NCI-H460 (cell line): Measurements from ENCODE around the gene PSD4. TPM values are rescaled to one million over a fixed set of nuclear protein-coding genes. Genes with fewer than 3 reads are reported as not detected.

Source experiments
- DNase-seq: peaks from one replicate; pipeline ENCODE4 v3.0.0-alpha.2; 2016; ENCODE audit warnings: low read depth; ENCODE audit errors: extremely low read depth
- total RNA-seq: library from RNA; depleted of rRNA; stranded (reverse); fragments of >200 nt; shearing (Covaris generic); gene quantifications from 2 replicates; pipeline ENCODE4 v1.2.3, GENCODE V29; 2014

Gene PSD4
- total RNA-seq, 1 experiment from 2014 or later: 0.64 TPM

DNA sequence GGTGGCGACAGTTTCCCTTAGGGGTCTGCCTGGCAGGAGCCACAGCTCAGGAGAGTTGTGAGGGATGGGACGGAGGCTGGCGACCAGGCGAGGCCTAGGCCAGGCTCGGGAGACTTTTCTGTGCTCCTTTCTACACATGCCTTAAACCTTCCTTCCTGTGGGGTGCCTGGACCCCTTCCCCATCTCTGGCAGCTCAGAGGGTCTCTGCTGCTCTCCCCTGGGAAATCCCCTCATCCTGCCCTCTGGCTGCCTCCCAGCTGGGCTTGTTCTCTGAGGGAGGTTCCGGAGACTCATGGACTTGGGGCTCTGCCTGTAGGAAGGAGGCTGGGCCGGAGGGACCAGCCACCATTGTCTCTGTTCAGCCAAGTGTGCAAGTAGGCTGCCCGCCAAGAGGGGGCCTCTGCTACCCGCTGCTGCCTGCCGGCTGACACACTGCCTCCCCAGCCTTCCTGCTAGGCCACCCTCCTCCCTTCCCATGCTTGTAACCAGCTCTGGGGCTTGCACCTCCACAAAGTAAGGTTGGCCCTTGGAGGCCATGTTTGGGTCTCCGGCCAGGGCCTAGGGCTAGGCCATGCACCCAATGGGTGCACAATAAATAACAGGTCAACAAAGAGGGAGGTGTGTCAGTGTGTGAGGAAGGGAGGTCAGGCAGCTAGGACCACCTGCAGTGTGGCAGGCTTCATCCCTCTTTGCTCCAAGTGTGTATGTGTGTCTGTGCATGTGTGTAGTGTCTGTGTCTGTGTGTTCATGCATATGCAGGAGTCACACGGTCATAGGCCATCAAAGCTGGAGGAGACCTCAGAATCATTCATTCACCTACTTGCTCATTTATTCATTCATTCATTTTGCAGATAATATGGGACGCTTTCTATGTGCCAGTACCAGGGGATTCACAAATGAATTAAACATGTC is 28.8 kb downstream of the PSD4 start:
- DNase-seq: no peak

DNA sequence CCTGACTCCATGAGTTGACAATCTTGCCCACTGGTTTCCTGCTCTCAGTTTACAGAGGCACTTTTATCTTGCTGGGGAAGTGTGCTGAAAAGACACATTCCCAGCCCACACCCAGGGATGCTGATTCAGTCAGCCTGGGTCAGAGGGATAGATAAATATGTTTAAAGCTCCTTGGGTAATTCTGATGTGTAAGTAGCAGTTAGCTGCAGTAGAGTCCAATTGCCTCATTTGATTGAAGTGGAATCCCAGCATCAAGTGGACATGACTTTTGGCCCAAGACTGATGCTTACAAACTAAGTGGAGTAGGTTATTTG is 29.4 kb downstream of the PSD4 start:
- DNase-seq: no peak

DNA sequence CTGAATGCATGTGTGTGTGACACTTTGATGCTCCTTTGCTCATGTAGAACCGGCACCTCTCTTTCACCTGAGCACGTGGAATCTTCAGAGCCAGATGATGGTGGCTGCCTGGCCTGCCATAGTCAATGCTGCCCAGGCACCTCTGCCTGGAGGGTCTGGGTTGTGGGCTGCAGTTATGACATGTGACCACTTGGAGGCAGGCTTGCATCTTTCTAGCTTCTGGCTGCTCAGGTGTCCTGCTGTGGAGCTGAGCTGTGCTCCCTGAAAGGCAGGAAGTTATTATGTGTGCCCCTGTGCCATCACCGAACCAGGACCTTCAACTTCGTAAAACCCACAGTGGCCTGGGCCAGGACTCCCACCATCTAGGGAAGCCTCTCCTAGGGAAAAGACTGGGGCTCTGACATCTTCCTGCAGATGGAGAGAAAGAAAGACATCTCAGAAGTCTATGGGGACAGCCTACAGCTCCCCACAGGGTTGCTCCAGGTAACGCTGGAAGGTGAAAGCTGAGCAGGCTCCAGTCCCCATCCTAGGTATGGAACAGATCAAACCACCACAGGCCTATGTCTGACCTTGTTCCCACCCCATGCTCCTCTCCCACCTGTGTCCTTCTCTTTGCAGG is 30.2 kb downstream of the PSD4 start:
- DNase-seq: peak; percentile 72

DNA sequence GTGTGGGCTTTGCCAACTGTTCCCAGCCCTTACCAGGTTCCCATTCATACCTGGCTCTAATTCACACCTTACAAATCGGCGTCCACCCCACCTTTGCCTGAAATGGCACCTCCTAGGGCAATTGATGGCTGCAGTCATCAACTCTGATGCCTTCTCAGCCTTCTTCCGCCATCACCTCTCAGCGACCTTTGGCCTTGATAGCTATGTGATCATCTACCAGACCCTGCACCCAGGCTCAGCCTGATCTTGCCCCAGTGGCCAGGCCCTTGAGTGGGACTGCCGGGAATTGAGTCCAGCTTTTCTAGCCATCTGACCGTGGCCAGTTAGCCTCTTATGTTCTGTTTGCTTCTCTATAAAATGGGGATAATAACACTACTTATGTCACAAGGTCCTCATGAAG is 32.5 kb downstream of the PSD4 start:
- no peak for DNase-seq

DNA sequence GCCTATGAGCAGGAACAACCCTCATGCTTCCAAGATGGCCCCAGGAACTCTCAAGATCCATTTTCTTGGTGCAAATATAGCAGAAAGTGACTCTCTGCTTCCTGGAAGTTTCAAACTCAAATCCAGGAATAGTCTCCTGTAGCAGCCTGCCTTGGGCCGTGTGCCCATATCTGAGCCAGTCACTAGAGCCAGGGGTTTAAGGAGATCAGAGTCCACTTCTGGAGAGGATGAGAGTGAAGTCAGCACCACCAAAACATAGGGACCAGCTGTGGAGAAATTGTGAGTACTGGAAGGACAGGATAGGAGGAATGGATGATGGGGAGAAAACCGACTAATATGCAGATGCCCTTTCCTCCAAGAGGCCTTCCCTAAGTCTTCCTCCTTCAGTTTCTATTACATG is 33.2 kb downstream of the PSD4 start:
- no peak for DNase-seq

DNA sequence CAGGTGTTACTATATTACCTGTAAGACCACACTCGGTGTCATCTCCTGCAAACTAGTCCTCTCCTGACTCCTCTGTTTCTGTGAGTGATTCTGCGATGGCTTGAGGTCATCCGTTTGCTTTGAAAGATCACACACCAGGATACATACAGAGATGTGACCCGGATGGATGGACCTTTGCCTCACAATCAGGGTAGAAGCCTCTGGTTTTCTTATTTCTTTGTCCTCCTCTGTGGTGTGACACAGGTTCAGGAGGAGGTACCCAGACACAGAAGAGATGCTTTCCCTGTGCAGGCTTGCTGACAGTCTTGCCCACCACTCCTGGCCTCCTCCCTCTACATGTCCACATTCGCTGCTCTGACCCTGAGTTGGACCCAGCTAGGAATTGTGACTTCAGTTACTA is 34.6 kb downstream of the PSD4 start:
- DNase-seq: no peak

DNA sequence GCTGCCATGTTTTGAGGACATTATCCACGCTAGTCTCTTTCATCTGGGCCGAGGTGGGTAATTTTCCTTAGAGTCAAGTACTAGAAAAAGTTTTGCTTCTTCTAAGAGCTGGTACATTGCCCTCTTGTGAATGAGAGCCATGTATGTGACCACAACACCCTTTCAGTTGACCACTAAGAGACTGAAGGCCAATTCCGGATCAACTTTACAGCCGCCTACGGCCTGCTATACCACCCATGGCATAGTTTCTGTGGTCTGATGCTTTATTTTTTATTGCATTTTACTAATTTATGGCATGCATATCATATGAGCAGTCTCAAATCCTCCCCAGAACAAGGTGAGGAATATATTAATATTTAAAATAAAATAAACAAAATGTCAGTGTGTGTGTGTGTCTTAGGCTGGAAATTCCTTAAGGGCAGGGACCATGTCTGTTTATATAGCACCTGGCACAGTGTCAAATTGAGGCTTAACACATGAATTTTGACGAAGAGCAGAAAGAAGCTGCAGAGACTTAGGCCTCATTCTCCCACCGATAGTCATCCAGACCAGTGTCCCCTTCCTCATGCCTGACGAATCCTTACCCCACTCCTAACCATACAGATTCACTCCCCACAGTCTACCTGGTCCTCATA is 35.4 kb downstream of the PSD4 start:
- DNase-seq: no peak

DNA sequence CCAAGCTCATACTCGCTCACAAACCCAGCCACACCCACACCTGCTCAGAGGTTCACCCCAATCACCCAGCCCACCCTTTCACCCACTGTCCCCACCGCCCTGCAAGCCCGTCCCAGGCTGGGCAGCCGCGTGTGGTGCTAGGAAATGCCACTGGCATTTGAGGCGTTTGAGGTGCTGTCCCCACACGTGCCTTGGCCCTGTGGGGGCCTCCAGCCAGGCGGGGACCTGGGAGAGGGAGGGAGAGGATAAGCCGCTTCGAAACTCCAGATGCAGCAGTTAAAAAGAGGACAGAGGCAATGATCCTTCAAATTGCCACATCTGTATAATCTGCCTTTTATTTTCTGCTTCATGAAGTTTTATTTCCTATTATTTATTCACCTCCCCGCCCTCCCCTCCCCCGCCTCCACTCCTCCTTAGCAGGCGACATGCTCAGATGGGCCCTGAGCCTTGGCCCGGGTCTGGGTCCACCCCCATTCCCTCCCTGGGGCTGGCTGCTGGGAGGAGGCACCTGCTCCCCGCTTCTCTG is 35.9 kb downstream of the PSD4 start:
- DNase-seq: no peak

DNA sequence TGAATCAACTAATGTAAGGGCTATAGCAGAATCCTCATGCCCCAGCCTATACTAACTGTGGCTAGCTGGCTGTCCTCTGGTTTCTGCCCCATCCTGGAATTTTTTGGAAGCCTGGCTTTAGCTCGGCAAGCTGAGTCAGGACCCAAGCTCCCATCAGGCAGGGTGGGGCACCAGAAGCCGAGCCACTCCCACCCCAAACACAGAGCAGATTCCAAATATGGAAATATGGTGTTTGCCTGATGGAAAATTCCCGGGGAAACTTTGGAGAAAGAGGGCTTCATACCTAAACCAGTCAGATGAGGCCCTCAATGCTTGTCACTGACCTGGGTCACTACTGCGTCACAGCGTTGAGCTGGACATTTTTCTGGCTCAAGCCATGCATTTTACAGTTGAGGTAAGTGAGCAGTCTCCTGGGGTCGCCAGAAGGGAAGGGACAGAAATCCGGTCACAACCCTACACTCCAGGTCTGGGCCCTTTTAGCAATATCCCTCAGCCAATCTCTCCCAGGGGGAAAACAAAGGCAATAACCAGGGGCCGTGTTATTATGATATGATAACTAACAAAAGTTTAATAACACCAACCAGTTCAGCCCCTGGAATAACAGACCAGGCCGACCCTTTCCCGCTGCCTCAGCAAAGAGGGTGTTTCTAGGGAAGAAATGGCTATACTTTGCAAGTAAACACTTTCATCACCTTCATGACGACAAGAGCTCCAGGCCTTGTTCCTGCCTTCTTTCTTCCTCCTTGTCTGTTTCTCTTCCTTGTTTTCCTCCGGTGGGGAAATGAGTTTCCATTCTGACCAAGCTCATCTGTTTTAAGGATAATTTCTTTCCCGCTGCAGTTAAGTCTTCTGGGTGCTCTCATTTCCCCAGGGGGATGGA is 37.7 kb downstream of the PSD4 start:
- DNase-seq: no peak

DNA sequence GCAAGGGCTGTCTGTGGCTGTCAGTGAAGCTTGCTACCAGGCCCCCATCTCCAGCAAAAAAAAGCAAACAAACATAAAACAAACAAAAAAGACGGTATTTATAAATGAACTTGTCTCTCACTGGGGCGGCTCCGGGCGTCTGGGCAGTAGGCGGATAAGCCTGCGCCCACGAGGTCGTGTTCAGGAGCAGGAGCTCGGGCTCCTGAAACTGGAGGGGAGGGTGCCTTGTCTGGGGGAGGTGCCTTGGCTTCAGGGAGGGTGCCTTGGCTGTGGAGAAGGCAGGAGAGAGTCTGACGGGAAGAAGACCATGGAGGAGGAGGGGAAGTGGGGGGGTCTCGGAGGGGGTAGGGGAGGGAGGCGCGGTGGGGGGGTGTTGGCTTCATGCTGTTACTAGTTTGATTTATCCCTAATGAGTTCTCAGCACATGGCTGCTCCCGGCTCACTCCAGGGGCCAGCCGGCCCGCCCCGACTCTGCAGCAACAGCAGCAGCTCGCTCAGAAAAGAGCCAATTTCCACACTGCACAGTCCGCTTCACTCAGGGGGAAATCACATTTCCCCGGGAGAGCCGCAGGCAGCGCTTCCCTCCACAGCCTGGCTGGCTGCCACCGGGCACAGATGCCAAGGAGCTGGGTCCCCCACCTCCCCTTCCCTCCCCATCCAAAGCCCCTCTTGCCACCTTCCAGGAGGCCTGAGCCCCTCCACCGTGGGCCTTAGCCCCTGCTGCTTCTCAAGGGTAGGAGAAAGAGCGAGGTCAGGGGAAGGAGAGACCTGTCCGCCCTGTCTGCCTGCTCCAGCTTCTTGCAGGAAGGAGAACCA is 38.7 kb downstream of the PSD4 start:
- no peak for DNase-seq

DNA sequence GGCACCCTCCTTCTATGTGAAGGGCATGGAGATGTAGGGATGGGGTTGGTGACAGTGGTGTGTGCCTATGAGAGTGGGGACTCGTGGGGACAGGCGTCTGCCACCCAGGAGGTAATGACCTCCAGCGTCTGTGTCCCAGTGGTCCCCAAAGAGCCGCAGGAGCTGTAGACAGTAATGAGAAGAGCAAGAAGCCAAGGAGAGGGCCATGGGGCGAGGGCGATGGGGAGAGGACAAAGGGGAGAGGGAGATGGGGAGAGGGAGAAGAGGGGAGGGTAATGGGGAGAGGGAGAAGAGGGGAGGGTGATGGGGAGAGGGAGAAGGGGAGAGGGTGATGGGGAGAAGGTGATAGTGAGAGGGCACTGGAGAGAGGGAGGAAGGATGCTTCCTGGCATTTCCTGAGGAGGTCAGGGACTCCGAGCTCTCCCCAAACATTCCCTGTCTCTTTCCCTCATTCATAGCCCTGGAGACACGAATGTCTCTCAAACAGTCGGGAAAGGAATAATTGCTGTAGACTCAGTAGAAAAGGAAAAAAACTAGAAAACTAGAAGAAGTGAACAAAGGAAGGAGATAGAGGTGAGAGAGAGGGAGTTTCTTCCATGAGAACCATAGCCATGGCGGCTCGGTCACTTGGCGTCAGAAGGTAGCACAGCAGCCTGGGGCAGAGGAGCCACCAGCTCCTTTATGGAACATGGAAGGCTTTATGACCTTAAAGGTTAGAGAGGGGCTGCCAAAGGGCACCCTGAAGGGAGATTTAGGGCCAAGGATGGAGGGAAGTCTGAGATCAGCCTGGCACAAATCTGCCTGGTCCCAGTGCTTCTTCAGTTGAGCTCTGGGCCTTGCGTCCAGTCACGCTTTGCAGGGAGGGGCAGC is 39.5 kb downstream of the PSD4 start:
- DNase-seq: no peak

DNA sequence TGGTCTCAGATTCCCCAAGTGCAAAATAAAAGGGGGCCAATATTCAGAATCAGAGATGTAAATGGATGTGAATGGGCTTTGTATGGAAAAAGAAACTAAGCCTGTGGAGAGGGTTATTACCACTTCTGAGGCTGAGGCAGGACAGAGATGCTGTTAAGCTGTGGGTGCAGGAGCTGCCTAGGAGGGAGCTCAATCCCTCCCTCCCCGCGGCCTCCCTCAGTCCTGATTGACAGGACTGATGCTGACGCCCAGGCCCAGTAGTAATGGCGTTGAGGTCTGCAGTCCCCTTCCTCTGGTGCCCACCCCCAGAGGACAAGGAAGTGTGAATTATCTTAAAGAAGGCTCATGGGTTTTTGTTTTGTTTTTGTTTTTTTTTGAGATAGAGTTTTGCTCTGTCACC is 40.4 kb downstream of the PSD4 start:
- DNase-seq: no peak

DNA sequence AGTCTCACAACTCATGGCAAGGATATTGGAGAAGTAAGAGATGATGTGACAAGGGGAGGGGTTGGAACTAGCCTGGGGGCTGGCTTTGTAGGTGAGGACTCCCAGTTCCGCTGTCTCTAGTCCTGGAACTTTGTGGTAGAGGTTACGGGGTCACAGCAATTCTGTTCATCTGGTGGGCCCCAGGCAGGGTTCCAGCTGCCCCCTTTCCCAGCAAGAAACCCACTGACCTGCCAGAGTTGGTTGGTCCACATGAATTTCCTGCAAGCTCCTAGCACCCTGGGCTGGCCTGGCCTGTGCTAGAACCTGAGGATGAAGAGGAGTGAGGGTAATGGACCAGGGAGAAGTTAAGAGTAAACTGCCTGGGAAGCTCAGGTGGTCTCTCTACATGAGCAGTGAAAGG is 41.3 kb downstream of the PSD4 start:
- no peak for DNase-seq

DNA sequence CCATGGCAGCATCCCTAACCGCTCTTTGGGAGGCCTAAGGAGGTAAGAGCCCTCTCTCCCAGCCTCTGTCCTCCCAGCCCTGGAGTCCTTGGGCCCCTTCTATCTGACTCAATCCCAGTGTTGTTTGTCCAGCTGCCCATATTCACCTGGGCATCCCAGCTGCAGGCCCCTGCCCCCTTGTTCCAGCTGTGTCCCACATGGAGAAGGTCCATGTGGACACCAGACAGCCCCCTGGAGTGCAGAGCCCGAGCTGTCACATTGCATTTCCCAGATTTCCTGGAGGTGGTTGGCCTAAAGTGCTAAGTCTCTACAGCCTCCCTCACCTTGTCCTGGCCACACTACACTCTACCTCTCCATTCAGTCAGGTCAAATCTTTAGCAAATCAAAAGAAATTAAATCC is 42.5 kb downstream of the PSD4 start:
- no peak for DNase-seq

DNA sequence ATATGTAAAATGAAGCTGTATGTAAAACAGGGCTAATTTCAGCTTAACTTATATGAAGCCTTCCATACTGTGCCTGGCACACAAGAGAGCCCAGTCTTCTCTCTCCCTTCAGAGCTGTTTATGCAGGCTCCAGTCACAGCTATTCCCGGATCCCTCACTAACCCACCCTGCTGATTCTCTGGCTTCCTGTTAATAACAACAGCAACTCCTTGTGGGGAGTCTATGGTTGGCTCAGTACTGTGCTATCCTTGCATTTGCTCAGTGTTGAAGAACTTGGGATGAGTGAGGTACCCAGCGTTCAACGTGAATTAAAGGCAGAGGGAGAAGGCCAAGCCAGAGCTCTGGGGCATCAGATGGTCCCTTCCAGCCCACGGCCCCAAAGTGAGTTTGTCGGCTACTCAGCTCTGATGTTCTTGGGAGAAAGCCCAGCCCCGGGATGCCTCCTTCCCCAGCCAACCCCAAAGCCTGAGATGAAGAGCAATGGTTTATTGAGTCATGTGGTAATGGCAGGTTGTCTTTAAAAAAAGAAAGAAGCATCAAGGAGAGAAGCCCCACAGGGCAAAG is 43.2 kb downstream of the PSD4 start:
- DNase-seq: no peak

DNA sequence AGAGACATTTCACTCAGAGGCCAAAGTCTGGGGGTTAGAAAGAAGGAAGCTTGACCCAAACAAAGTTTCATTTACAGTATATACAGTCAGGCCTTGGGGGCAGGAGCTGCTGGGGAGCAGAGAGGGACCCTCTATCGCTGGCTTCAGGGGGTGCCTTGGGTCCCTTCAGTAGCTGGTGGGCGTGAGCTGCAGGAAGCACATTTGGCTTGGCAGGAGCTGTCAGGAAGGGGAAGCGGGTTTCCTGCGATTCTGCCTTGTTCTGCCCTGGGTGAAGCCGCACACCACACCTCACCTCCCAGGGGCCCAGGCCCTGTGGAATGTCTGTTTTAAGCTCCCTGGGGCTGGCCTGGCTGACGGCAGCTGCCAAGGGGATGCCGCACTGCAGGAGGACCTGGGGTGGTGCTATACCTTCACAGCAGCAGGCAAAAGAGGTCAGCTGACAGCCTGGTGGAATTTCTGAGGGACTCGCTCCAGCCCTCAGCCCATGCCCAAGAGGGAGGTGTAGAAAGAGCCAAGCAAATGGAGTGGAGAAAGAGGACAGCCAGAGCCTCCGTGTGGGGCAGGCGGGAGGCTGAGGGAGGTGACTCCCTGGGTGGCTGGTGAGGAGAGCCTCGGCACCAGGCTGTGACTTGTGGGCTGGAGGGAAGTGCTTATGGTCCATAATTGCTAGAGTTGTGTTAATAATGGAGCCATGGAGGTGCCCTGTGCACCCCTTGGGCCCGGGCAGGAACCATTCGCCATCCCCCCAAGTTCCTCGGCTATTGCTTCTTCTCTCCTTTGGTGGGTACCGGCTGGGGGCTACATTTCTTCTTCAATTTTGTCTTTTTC is 43.9 kb downstream of the PSD4 start:
- DNase-seq: no peak

DNA sequence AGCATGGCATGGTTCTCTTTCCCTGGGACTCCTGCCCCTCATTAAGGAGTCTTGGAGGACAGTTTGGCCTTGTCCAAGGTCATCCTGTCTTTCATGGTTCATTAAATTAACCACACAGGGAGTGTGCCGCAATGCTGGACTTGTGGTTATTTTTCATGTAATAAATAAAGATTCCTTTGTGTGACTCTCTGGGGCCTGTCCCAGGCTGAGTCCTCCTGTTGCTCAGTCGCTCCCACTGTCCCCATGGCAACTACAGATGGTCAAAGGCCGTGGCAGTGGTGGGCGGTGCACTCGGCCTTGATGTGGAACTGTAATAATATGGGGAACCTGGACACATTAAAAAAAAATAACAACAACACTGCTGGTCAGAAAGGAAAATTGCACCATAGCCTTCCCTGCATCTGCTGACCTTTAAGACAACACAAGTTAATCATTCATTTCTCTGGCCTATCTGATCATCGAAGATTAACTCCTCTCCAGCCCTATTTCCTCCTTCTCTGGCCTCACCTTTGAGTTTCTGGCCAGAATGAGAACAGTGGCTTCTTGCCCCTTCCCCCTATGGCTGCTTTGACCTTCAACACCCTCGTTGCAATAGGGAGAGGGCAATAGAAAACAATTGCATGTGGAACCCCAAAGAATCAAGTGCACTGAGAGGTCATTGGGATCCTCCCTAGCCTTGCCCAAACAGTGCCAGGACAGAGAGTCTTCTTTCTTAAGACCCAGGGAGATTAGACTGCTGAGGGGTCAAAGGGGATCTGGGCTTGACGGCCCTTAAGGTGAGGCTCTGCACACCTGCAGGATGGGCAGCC is 44.7 kb downstream of the PSD4 start:
- DNase-seq: no peak
